AG04450 (cell line): ENCODE results near the gene LPIN1. TPM values are rescaled to one million over a fixed set of nuclear protein-coding genes. Genes with fewer than 3 reads are reported as not detected.
"Not testable (repeated sequence)": the region's sequence is repeated elsewhere in the genome, so short reads cannot be mapped to it uniquely, and the experiment has no call there.

Experiments used
- CTCF ChIA-PET: fragments of 300-600, 350-600 bp; formaldehyde crosslinking; extraction: SDS; loops from one replicate; lab custom pipeline; 2022; ENCODE audit warnings: antibody characterized with exemption, inconsistent platforms; lab: Charles Lee
- POLR2A ChIA-PET: fragments of 350-600 bp; formaldehyde crosslinking; extraction: SDS; loops from one replicate; lab custom pipeline; 2021; ENCODE audit warnings: antibody characterized with exemption, inconsistent platforms; lab: Yijun Ruan, JAX
- DNase-seq: peaks from one replicate; pipeline ENCODE4 v3.0.0-alpha.2; 2011; ENCODE audit warnings: low read depth, low spot score
- H3K27ac ChIP-seq: one replicate; pipeline ENCODE4 v1.5.1; 2012; ENCODE audit warnings: low read depth, low read length, control low read depth
- H3K27me3 ChIP-seq: one replicate; pipeline ENCODE4 v1.6.0; 2012; ENCODE audit warnings: low read length; ENCODE audit not compliant: control insufficient read depth, insufficient read depth
- H3K4me3 ChIP-seq: 2 replicates; pipeline ENCODE4 v1.5.1; 2011; ENCODE audit warnings: mild to moderate bottlenecking, low read depth, low read length, control low read depth
- H3K9me3 ChIP-seq: 2 replicates; pipeline ENCODE4 v1.5.1; 2012; ENCODE audit warnings: low read length; ENCODE audit not compliant: control insufficient read depth, insufficient read depth
- polyA plus RNA-seq: library from polyadenylated mRNA; depleted of rRNA; stranded (reverse); fragments of >200 nt; gene quantifications from 2 replicates; pipeline ENCODE4 v1.2.3, GENCODE V29; 2011
- TF ChIP-seq, protein P1 (sequence below): IDR thresholded peaks from 2 replicates; pipeline ENCODE4 v1.5.1; 2011; ENCODE audit warnings: low read depth, low read length, control low read depth, inconsistent platforms

Gene LPIN1
- polyA plus RNA-seq, 1 experiment = 40.5 TPM

DNA sequence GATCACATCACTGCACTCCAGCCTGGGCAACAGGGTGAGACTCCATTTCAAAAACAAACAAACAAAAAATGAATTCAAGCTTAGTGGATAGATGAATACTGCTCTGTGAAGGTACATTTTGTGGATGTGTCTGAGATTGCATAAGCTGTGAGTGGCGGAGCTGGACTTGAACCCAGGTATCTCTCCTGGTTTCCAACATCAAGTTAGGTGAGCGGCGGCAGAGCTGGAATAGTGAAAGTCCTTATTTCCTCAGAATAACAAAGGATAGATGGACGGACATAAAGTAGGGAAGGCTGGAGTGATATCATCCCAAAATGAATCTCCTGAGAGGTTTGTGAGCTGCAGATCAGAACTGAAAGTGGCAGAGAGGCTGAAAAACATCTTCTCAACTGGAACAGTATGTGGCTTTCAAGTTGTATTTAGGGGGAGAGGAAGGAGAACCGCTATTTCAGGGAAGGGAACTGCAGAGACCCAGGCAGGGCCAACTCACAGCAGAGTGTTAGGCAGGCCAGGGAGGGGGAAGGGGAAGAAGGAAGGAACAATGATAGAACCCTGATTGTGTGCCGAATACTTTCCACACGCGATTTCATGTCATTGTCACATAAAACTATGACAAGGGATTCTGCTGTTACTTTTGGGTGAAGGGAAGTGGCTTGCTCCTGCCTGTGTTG, 106.2 kb downstream of the LPIN1 start:
- TF ChIP-seq, protein P1, sequence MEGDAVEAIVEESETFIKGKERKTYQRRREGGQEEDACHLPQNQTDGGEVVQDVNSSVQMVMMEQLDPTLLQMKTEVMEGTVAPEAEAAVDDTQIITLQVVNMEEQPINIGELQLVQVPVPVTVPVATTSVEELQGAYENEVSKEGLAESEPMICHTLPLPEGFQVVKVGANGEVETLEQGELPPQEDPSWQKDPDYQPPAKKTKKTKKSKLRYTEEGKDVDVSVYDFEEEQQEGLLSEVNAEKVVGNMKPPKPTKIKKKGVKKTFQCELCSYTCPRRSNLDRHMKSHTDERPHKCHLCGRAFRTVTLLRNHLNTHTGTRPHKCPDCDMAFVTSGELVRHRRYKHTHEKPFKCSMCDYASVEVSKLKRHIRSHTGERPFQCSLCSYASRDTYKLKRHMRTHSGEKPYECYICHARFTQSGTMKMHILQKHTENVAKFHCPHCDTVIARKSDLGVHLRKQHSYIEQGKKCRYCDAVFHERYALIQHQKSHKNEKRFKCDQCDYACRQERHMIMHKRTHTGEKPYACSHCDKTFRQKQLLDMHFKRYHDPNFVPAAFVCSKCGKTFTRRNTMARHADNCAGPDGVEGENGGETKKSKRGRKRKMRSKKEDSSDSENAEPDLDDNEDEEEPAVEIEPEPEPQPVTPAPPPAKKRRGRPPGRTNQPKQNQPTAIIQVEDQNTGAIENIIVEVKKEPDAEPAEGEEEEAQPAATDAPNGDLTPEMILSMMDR = no peak
- DNase-seq = no peak
- ChIA-PET POLR2A (no interaction called here), CTCF (no interaction called here)
- Histone ChIP-seq H3K27ac (no peak overlapping the region), H3K27me3 (peaks cover 9% of the 10 kb centered on the region), H3K4me3 (no peak overlapping the region), H3K9me3 (peaks cover 8% of the 10 kb centered on the region)

DNA sequence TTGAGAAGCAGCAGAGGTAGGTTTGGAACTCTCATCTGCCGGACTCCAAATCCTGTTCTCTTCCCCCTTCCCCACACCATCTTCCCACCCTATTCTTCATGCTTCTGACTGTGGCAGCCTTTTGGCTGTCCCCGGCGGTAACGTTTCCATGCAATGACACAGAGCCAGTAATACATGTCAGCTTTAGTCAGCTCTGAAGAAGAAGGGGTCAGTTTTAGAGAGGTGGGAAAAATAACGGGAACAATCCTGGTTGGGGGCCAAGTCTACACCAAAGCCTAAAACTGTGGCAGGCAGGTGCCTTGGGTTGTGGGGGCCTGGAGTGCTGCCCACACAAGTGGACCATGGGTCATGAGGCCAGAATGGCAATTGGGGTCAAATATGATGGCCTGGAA, 106.8 kb downstream of the LPIN1 start:
- Histone ChIP-seq H3K27me3 (peaks cover 9% of the 10 kb centered on the region), H3K4me3 (no peak overlapping the region), H3K27ac (no peak overlapping the region), H3K9me3 (peaks cover 5% of the 10 kb centered on the region)
- DNase-seq = no peak
- TF ChIP-seq, protein P1 = no peak
- CTCF ChIA-PET = no interaction called here
- POLR2A ChIA-PET = no interaction called here

DNA sequence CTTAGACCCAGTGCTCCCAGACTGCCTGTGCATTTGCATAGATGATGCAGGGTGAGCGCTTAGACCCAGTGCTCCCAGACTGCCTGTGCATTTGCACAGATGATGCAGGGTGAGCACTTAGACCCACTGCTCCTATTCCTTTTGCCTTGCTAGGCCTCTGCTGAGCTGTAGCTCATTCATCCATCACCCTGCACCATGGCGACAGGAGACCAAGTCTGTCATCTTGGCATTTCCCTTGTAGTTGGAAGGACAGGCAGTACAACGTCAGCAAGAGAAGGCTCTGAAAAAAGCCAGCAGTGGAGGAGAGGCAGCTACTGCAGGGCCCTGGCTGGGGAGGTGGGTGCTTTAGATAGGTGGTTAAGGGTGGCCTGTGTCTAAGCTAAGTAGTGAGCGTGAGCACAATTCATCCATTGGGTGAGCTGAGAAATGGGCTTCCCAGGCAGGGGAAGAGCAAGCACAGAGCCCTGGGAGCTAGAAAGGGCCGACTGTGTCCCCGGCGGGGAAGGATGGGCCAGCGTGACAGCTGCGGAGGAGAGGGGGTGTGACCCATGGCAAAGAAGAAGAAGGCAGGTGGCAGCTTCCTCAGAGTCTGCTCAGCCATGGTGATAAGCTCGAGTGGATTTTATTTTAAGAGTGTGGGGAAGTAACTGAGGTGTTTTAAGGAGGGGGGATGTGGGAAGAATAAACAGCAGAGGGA, 108.8 kb downstream of the LPIN1 start:
- POLR2A ChIA-PET = no interaction called here
- Histone ChIP-seq H3K9me3 (peaks cover 14% of the 10 kb centered on the region), H3K4me3 (no peak overlapping the region), H3K27me3 (peaks cover 5% of the 10 kb centered on the region), H3K27ac (no peak overlapping the region)
- no peak for DNase-seq
- TF ChIP-seq, protein P1 = no peak
- CTCF ChIA-PET = interaction anchor here (0.8 kb wide), 1 partner anchor 9 kb away, joined by 3 read pairs; no protein-coding TSS in a partner anchor

DNA sequence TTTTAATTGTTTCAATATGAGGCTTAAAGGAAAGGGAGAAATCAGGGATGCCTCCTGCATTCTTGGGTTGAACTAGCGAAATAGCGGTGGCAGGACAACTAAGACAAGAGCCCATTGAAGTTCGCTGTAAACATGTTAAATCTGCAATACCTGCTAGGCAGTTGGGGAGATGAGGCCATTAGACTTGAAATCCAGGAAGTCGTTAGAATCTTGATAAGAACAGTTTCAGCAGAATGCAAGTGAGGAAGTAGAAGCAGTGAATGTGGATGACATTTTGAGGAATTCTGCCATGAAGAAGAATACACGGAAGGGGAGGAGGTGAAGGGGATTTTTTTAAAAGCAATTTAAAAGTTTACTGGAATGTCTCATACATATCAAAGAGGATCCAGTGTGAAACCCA, 109.7 kb downstream of the LPIN1 start:
- POLR2A ChIA-PET = no interaction called here
- no peak for DNase-seq
- no peak overlapping the region for H3K27ac ChIP-seq
- H3K4me3 ChIP-seq = no peak overlapping the region
- TF ChIP-seq, protein P1 = no peak
- peaks cover 5% of the 10 kb centered on the region for H3K27me3 ChIP-seq
- CTCF ChIA-PET = no interaction called here
- H3K9me3 ChIP-seq = peaks cover 14% of the 10 kb centered on the region

DNA sequence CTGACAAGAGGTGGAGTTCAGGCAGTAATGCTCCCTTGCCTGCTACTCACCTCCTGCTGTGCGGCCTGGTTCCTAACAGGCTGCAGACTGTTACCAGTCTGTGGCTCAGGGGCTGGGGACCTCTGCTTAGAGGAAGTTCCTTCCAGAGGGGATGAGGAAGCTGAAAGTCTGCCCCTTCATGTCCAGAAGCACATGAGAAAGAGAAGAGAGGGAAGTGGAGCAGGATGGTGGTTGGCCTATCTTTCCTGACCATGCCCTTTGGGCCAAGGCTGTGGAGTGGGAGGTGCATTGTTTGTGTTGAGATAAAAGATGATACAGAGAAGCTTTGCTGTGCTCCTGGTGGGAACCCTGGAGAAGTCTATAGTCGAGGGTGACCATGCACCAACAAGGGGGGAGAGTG, 112.5 kb downstream of the LPIN1 start:
- POLR2A ChIA-PET = no interaction called here
- TF ChIP-seq, protein P1 = no peak

DNA sequence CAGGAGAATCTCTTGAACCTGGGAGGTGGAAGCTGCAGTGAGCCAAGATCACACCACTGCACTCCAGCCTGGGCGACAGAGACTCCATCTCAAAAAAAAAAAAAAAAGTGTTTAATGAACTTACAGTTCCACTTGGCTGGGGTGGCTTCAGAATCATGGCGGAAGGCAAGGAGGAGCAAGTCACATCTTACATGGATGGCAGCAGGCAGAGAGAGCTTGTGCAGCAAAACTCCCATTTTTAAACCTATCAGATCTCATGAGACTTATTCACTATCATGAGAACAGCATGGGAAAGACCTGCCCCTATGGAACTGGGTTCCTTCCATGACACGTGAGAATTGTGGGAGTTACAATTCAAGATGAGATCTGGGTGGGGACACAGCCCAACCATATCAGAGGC, 113.5 kb downstream of the LPIN1 start:
- CTCF ChIA-PET = interaction anchor here (1.1 to 3.1 kb wide), 2 partner anchors 10 to 1147 kb away, joined by 3 to 10 read pairs; no protein-coding TSS in a partner anchor
- POLR2A ChIA-PET = interaction anchor here (0.7 kb wide), 1 partner anchor 1359 kb away, joined by 3 read pairs; no protein-coding TSS in a partner anchor
- not testable (repeated sequence) for H3K27me3 ChIP-seq, H3K27ac ChIP-seq, H3K4me3 ChIP-seq, DNase-seq
- H3K9me3 ChIP-seq = peaks cover 14% of the 10 kb centered on the region

More for the DNA sequence above, 112.5 kb downstream of the LPIN1 start:
- Histone ChIP-seq H3K4me3 (no peak overlapping the region), H3K27me3 (peaks cover 2% of the 10 kb centered on the region), H3K27ac (no peak overlapping the region), H3K9me3 (peaks cover 14% of the 10 kb centered on the region)
- DNase-seq = no peak
- CTCF ChIA-PET = no interaction called here
